B cell (primary cell): ENCODE measurements around the gene SEPTIN3. TPM values are rescaled to one million over a fixed set of nuclear protein-coding genes. Genes with fewer than 3 reads are reported as not detected.

Source experiments
- ATAC-seq: fragments of 200-7000 bp; cut with Tn5 transposase; one replicate; pipeline ENCODE4 v1.10.0; 2021; ENCODE audit warnings: low read depth, mild to moderate bottlenecking, moderate number of reproducible peaks, moderate library complexity
- CTCF ChIA-PET: fragments of 350-600 bp; sonication (Branson Sonifier 250); formaldehyde crosslinking; loops from one replicate; lab custom pipeline; 2021; ENCODE audit warnings: antibody characterized with exemption, inconsistent platforms; lab: Charles Lee
- POLR2A ChIA-PET: fragments of 350-600 bp; sonication (Branson Sonifier 250); formaldehyde crosslinking; loops from one replicate; lab custom pipeline; 2021; ENCODE audit warnings: antibody characterized with exemption; lab: Charles Lee
- DNase-seq: peaks from one replicate; pipeline ENCODE4 v3.0.0; 2013
- H2AFZ ChIP-seq: 2 replicates; pipeline ENCODE4 v1.6.1; 2012; ENCODE audit warnings: mild to moderate bottlenecking, low read depth, low read length; ENCODE audit not compliant: insufficient read depth, poor library complexity, severe bottlenecking
- H3K27ac ChIP-seq, 2 donors: 1 replicate in 1 of 2; 2 replicates in 1 of 2; pipeline ENCODE4 v1.5.1; 2012 to 2013; ENCODE audit warnings: low read length in 2 of 2, mild to moderate bottlenecking in 2 of 2, moderate library complexity in 1 of 2
- H3K27me3 ChIP-seq, 4 experiments: fragments of 200-600 bp in 1 of 4; sonication (generic) in 1 of 4; replicated peaks in 1 of 4; 1 replicate in 2 of 4; 2 replicates in 2 of 4; pipeline versions ENCODE4 v1.6.1 to v1.7.0; 2013 to 2016; ENCODE audit warnings: low read length in 3 of 4, mild to moderate bottlenecking in 2 of 4, mixed read lengths in 1 of 4, moderate library complexity in 1 of 4; ENCODE audit not compliant: insufficient read depth in 4 of 4, control insufficient read depth in 3 of 4; ENCODE audit errors: control extremely low read depth in 1 of 4
- H3K36me3 ChIP-seq, 2 experiments: replicated peaks in 1 of 2; 1 replicate in 1 of 2; 2 replicates in 1 of 2; pipeline versions ENCODE4 v1.6.1 to v1.7.1; 2013; ENCODE audit warnings: low read length in 1 of 2; ENCODE audit not compliant: insufficient read depth in 2 of 2, control insufficient read depth in 1 of 2; ENCODE audit errors: control extremely low read depth in 1 of 2, extremely low read depth in 1 of 2
- H3K4me1 ChIP-seq, 2 donors: fragments of 200-600 bp in 1 of 2; sonication (generic) in 1 of 2; 1 replicate in 1 of 2; 2 replicates in 1 of 2; pipeline versions ENCODE4 v1.5.1 to v1.6.1; 2013 to 2017; ENCODE audit warnings: low read length in 2 of 2; ENCODE audit not compliant: control insufficient read depth in 2 of 2, insufficient read depth in 2 of 2
- H3K4me2 ChIP-seq: replicated peaks from 2 replicates; pipeline ENCODE3; 2012; ENCODE audit warnings: mild to moderate bottlenecking, low read depth, low read length; ENCODE audit not compliant: poor library complexity, severe bottlenecking
- H3K4me3 ChIP-seq, 5 experiments: fragments of 200-600 bp in 1 of 5; sonication (generic) in 1 of 5; 1 replicate in 3 of 5; 2 replicates in 2 of 5; pipeline versions ENCODE4 v1.5.1 to v1.7.0; 2011 to 2016; ENCODE audit warnings: low read length in 4 of 5, mild to moderate bottlenecking in 4 of 5, low read depth in 2 of 5, control low read depth in 1 of 5, moderate library complexity in 1 of 5; ENCODE audit not compliant: insufficient read depth in 1 of 5; ENCODE audit errors: control extremely low read depth in 1 of 5, extremely low read depth in 1 of 5
- H3K79me2 ChIP-seq: fragments of 200-600 bp; sonication (generic); one replicate; pipeline ENCODE4 v1.6.0; 2016; ENCODE audit warnings: low read length; ENCODE audit not compliant: control insufficient read depth, insufficient read depth
- H3K9ac ChIP-seq: fragments of 200-600 bp; sonication (generic); 2 replicates; pipeline ENCODE4 v1.6.1; 2017; ENCODE audit warnings: mild to moderate bottlenecking, low read length, moderate library complexity
- H3K9me3 ChIP-seq, 3 donors: one replicate each; pipeline versions ENCODE4 v1.6.1 to v1.7.1; 2013; ENCODE audit warnings: low read length in 2 of 3; ENCODE audit not compliant: control insufficient read depth in 2 of 3, insufficient read depth in 1 of 3; ENCODE audit errors: control extremely low read depth in 1 of 3
- H4K20me1 ChIP-seq: 2 replicates; pipeline ENCODE4 v1.6.0; 2012; ENCODE audit warnings: mild to moderate bottlenecking, low read length; ENCODE audit not compliant: insufficient read depth, control insufficient read depth, poor library complexity, severe bottlenecking
- H3K27ac Mint-ChIP-seq: one replicate; pipeline ENCODE4 v1.8.0; 2021; ENCODE audit warnings: mixed read lengths
- H3K27me3 Mint-ChIP-seq: one replicate; pipeline ENCODE4 v1.8.0; 2021; ENCODE audit warnings: mixed read lengths
- H3K4me1 Mint-ChIP-seq: one replicate; pipeline ENCODE4 v1.8.0; 2021; ENCODE audit warnings: mixed read lengths
- H3K4me3 Mint-ChIP-seq: one replicate; pipeline ENCODE4 v1.8.0; 2021; ENCODE audit warnings: mixed read lengths
- H3K9me3 Mint-ChIP-seq: one replicate; pipeline ENCODE4 v1.8.0; 2022; ENCODE audit warnings: mixed read lengths; ENCODE audit not compliant: insufficient read depth
- CTCF ChIP-seq: fragments of 200-600 bp; IDR thresholded peaks from one replicate; pipeline ENCODE4 v1.8.0; 2022; ENCODE audit warnings: antibody characterized with exemption, mild to moderate bottlenecking
- EZH2 ChIP-seq: IDR thresholded peaks from 2 replicates; pipeline ENCODE4 v1.6.1; 2012; ENCODE audit warnings: borderline replicate concordance, low read depth, mild to moderate bottlenecking, moderate library complexity, low read length; ENCODE audit not compliant: insufficient read depth, poor library complexity, severe bottlenecking
- WGBS: methylation state at CpG from one replicate; pipeline ENCODE4 v1.1.5; 2013; ENCODE audit warnings: missing lambda C conversion rate; ENCODE audit not compliant: insufficient coverage; 5-methylcytosine and 5-hydroxymethylcytosine counted together
- intact Hi-C: fragments of 100-400 bp; cut with micrococcal nuclease; formaldehyde crosslinking; loops from one replicate; pipeline ENCODE4 v1.10.0; 2022
- polyA plus RNA-seq: library from polyadenylated mRNA; depleted of rRNA; stranded (reverse); fragments of >200 nt; gene quantifications from 2 replicates; pipeline ENCODE4 v1.2.3, GENCODE V29; 2012
- total RNA-seq, 2 donors: library from RNA; stranded (reverse); fragments of 120-200 nt in 1 of 2; gene quantifications; 1 replicate in 1 of 2; 2 replicates in 1 of 2; pipeline versions ENCODE4 v1.2.3 to v1.2.4, GENCODE V29; 2013 to 2022

The SEPTIN3 gene
- total and polyA plus RNA-seq, 2 donors (not counting 1 experiment from before 2014, with no cell fraction given): 0.06 to 0.39 TPM

GRCh38 chr22:41998361-41999261, 29.4 kb downstream of the SEPTIN3 start, which contains the start of gene WBP2NL:
WBP2NL (plus strand) TSS chr22:41998788; CDS start chr22:41998819, 31 bp downstream.
- peak within 1 kb of the TSS; percentile 94 for H2AFZ ChIP-seq
- ChIA-PET CTCF (interaction anchor here (0.6 to 1.8 kb wide), 3 partner anchors 73 to 378 kb away, joined by 6 to 8 read pairs (median 6); partner anchors contain the start of gene NDUFA6), POLR2A (interaction anchor here (0.6 to 1.9 kb wide), 14 partner anchors 11 to 529 kb away, joined by 3 to 17 read pairs (median 6); partner anchors contain the start of genes ACO2, NDUFA6 and SMDT1)
- H3K27ac ChIP-seq: peak within 1 kb of the TSS; percentile 72 to 81
- H3K27me3 ChIP-seq: peaks cover 0 to 10% (median 3%) of the 10 kb centered on the region in 4 experiments
- no peaks in the 10 kb centered on the region for H3K79me2 ChIP-seq
- DNase-seq: peak; percentile 95
- H3K27me3 Mint-ChIP-seq: no peaks in the 10 kb centered on the region
- H3K9ac ChIP-seq: peak within 1 kb of the TSS; percentile 85
- peak within 1 kb of the TSS; percentile 99 for H3K27ac Mint-ChIP-seq
- peak within 1 kb of the TSS; percentile 36 to 88 (median 76) for H3K4me3 ChIP-seq
- TF ChIP-seq CTCF (no peak), EZH2 (no peak)
- H3K36me3 ChIP-seq: no peaks in the 10 kb centered on the region
- ATAC-seq: peak; percentile 100
- no peaks in the 10 kb centered on the region for H4K20me1 ChIP-seq
- H3K4me3 Mint-ChIP-seq: peak within 1 kb of the TSS; percentile 99
- no peaks in the 10 kb centered on the region for H3K9me3 Mint-ChIP-seq
- H3K4me1 Mint-ChIP-seq: peaks cover 25% of the 10 kb centered on the region
- intact Hi-C loops: loop anchor here (1.0 to 2.0 kb wide), 4 partner anchors 51 to 166 kb away; partner anchors contain the start of genes CENPM, NAGA, NDUFA6 and SREBF2
- H3K4me2 ChIP-seq: peak within 1 kb of the TSS; percentile 73
- peaks cover 0 to 9% (median 0%) of the 10 kb centered on the region in 3 donors for H3K9me3 ChIP-seq
- H3K4me1 ChIP-seq: peaks cover 15 to 23% of the 10 kb centered on the region in 2 donors
- 43% methylated on average over 66 of the region's 71 CpGs for WGBS
